Panc1 (cell line): ENCODE data around the gene SCRN2.

Experiments
- POLR2AphosphoS5 ChIP-seq: IDR thresholded peaks from 2 replicates; pipeline ENCODE4 v1.6.1; 2012; ENCODE audit warnings: mild to moderate bottlenecking, low read depth, low read length, moderate library complexity
- SIN3A ChIP-seq: IDR thresholded peaks from 2 replicates; pipeline ENCODE4 v1.6.1; 2012; ENCODE audit warnings: low read depth, mild to moderate bottlenecking, low read length, moderate library complexity, borderline replicate concordance; ENCODE audit not compliant: insufficient read depth
- TCF7L2 ChIP-seq: IDR thresholded peaks from 2 replicates; pipeline ENCODE4 v1.6.1; 2011; ENCODE audit warnings: mild to moderate bottlenecking, low read depth, low read length, inconsistent platforms
- TF ChIP-seq, protein P1 (sequence below): fragments of 450-650 bp; IDR thresholded peaks from 2 replicates; pipeline ENCODE4 v1.5.1; 2017; ENCODE audit warnings: mild to moderate bottlenecking
- TF ChIP-seq, protein P2 (sequence below), 2 experiments: IDR thresholded peaks; 2 replicates each; pipeline ENCODE4 v1.6.1; 2011 to 2012; ENCODE audit warnings: low read depth in 2 of 2, control low read depth in 1 of 2, low read length in 1 of 2, mild to moderate bottlenecking in 1 of 2, moderate library complexity in 1 of 2; ENCODE audit not compliant: insufficient read depth in 1 of 2

DNA sequence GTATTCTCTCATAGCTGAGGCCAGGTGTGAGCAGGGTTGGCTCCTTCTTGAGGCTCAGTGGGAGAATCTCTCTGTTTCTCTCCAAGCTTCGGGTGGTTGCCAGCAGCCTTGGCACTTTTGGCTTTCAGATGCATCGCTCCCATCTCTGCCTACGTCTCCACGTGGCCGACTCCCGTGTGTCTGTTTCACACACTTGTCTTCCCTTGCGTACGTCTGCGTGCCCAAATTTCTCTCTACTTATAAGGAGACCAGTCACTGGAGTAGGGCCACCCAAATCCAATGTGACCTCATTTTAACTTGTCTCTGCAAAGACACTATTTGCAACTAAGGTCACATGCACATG, 34.2 kb downstream of the SCRN2 start:
- TF ChIP-seq, protein P1, sequence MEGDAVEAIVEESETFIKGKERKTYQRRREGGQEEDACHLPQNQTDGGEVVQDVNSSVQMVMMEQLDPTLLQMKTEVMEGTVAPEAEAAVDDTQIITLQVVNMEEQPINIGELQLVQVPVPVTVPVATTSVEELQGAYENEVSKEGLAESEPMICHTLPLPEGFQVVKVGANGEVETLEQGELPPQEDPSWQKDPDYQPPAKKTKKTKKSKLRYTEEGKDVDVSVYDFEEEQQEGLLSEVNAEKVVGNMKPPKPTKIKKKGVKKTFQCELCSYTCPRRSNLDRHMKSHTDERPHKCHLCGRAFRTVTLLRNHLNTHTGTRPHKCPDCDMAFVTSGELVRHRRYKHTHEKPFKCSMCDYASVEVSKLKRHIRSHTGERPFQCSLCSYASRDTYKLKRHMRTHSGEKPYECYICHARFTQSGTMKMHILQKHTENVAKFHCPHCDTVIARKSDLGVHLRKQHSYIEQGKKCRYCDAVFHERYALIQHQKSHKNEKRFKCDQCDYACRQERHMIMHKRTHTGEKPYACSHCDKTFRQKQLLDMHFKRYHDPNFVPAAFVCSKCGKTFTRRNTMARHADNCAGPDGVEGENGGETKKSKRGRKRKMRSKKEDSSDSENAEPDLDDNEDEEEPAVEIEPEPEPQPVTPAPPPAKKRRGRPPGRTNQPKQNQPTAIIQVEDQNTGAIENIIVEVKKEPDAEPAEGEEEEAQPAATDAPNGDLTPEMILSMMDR, result no peak
- TF ChIP-seq, protein P2, sequence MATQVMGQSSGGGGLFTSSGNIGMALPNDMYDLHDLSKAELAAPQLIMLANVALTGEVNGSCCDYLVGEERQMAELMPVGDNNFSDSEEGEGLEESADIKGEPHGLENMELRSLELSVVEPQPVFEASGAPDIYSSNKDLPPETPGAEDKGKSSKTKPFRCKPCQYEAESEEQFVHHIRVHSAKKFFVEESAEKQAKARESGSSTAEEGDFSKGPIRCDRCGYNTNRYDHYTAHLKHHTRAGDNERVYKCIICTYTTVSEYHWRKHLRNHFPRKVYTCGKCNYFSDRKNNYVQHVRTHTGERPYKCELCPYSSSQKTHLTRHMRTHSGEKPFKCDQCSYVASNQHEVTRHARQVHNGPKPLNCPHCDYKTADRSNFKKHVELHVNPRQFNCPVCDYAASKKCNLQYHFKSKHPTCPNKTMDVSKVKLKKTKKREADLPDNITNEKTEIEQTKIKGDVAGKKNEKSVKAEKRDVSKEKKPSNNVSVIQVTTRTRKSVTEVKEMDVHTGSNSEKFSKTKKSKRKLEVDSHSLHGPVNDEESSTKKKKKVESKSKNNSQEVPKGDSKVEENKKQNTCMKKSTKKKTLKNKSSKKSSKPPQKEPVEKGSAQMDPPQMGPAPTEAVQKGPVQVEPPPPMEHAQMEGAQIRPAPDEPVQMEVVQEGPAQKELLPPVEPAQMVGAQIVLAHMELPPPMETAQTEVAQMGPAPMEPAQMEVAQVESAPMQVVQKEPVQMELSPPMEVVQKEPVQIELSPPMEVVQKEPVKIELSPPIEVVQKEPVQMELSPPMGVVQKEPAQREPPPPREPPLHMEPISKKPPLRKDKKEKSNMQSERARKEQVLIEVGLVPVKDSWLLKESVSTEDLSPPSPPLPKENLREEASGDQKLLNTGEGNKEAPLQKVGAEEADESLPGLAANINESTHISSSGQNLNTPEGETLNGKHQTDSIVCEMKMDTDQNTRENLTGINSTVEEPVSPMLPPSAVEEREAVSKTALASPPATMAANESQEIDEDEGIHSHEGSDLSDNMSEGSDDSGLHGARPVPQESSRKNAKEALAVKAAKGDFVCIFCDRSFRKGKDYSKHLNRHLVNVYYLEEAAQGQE (IDR thresholded peaks at IDR 0.05; ENCODE audit: insufficient read depth in 1 of 2, low read depth in 2 of 2, low read length in 1 of 2), result no peak
- no peak for TF ChIP-seq POLR2AphosphoS5
- TF ChIP-seq TCF7L2, result no peak
- no peak for TF ChIP-seq SIN3A
